GM12891 (cell line): ENCODE measurements around the gene HNMT.

Experiments used
- POLR2A ChIP-seq: IDR thresholded peaks from 2 replicates; pipeline ENCODE4 v1.6.1; 2011; ENCODE audit warnings: low read depth, low read length, control low read depth
- POLR2AphosphoS5 ChIP-seq: IDR thresholded peaks from 2 replicates; pipeline ENCODE4 v1.6.1; 2011; ENCODE audit warnings: low read depth, low read length, control low read depth

GRCh38 chr2:138009622-138010021 lies 45.3 kb downstream of the HNMT start:
- TF ChIP-seq POLR2AphosphoS5, result no peak
- no peak for TF ChIP-seq POLR2A
